HPDE6-E6E7 (cell line): ENCODE results near the gene ZBTB7C.

ENCODE experiments used
- DNase-seq: peaks from one replicate; pipeline ENCODE4 v3.0.0; 2011; ENCODE audit warnings: missing footprints; ENCODE audit errors: extremely low spot score

The ZBTB7C gene

GRCh38 chr18:48418539-48419276 is 9.5 kb upstream of the ZBTB7C start:
- no peak for DNase-seq

- DNase-seq = no peak
Observed at GRCh38 chr18:48417985-48418384, 8.8 kb upstream of the ZBTB7C start.

- no peak for DNase-seq
Observed at GRCh38 chr18:48413342-48413741, 4.2 kb upstream of the ZBTB7C start.

GRCh38 chr18:48412339-48412929 is 3.3 kb upstream of the ZBTB7C start:
- no peak for DNase-seq

GRCh38 chr18:48410095-48410920 is 1.1 kb upstream of the ZBTB7C start:
- DNase-seq = peak; percentile 80

DNA sequence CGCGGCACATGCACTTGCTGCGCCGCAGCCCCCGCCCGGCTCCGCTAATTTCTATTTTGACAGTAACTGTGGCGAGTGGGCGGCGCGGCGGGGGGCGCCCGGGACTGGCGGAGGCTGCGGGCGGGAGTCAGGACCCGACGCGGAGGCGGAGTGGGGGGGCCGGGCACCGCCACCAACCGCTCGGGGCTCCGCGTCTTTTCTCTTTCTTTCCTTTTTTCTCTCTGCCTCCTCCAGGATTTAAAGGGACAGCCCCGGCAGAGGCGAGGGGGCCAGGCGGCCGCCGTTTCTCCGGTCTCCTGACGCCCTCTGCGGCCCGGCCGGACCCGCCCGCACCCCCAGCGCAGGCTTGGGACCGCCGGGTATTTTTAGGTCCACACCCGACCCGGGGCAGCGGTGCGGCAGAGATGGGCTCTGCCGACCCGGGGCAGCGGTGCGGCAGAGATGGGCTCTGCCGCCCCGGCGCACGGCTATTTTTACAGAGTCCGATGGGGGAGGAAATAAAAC is 460 bp upstream of the ZBTB7C start:
- DNase-seq = no peak

DNA sequence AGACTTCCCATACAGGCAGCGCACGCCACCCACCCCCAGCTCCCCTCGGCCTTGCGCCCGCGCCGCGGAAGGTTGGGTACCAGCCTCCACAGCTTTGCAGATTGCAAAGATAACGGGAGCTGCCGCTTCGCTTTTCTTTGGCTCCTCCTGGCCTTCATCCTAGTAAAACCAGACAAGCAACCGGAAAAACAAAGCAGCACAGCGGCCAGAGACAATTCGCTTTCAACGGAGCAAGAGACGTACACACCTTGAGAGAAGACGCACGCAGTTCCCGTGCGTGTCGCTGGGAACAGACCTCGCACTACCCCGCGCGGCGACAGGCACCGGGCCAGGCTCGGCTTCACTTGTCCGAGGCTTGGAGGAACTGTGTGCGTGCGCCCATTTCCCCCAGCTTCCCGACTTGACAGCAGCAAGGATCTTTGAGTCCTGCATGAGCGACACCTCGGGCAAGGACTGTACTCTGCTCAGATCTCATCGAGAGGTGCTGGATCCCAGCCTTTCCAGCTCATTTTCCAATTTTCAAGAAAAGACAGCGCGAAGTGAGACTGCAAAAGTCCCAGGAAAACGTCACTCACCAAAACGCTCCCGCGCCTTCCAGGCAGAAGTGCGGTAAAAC is 964 bp downstream of the ZBTB7C start:
- DNase-seq = no peak

GRCh38 chr18:48407358-48407757 is 1.8 kb downstream of the ZBTB7C start:
- no peak for DNase-seq

- no peak for DNase-seq
Observed at GRCh38 chr18:48405978-48406377, 3.2 kb downstream of the ZBTB7C start.

DNA sequence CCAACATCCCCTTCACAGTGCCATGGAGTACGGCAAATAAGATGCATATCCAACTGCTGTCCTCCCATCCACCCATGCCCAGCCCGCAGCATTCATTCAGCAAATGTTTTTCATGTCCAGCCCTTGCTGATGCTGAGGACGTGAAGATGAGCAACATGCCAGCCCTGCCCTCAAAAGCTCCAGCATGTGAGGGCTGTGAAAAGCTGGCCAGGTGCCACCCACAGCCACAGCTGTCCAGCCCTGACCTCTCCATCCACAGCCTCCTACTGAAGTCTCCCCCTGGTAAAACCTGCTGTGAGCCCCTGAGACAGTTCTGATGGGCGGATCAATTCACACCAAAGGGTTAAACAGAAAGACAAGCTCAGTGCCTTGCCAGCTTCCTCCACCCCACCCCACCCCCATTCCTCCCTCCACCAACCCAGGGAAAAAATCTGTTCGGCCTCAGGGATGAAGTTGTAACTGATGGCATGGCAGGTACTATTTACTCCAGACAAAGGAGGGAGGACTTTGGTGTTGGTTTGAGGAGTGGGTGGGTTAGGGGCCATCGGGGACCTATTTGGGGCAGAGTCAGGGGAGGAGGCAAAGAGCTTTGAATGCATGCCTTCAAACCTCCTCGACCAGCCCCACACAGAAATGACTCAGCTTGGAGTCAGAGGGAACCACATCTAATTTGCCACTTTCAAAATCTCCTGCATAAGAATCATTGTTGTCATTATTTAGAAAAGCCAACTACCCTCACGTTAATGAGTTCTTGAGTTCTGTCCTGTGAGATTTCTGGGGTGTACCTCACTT is 4.3 kb downstream of the ZBTB7C start:
- DNase-seq = no peak

DNA sequence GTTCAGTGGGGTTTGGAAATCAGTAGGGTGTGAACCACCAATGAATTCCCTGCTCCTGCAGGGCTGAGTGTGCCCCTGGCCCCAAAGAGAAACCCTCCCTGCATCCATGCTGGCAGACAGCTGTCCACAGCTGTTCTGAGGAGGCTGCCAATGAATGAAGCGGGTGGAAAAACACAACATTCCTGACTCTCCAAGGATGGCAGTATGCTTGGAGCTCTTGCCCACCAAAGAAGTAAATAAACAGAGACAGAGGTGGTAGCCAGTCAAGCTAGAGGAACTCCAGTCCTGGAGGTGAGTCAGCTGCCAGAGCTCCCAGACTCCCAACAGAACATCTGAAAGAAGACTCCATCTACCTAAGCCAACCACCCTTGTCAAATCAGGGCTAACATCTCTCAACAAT is 6.2 kb downstream of the ZBTB7C start:
- DNase-seq = no peak

GRCh38 chr18:48399303-48400075 is 9.7 kb downstream of the ZBTB7C start:
- DNase-seq = no peak

- no peak for DNase-seq
Observed at GRCh38 chr18:48398074-48398473, 11.1 kb downstream of the ZBTB7C start.

GRCh38 chr18:48397021-48397420 is 12.2 kb downstream of the ZBTB7C start:
- no peak for DNase-seq

GRCh38 chr18:48396561-48396960 is 12.6 kb downstream of the ZBTB7C start:
- no peak for DNase-seq

- DNase-seq = no peak
Observed at GRCh38 chr18:48395646-48396045, 13.5 kb downstream of the ZBTB7C start.

DNA sequence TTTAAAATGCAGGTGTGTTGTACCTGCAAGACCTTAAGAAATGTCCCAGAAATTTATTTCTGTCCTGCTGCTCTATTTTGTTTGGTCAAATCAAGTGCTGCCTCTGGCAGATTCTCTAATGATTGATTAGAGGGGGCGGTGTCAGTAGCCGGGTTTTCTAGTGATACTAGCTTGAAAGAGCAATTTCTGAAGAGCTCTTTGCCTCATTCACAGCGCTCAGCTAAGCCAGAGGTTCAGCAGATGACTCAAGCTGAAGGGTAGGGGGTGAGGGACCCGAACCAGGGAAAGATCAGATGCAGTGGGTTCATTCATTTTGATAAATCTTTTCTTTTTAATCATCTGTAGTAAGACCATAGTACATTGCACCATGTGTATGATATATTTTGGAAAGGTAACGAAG is 15.0 kb downstream of the ZBTB7C start:
- DNase-seq = no peak

- no peak for DNase-seq
Observed at GRCh38 chr18:48393776-48394175, 15.4 kb downstream of the ZBTB7C start.

GRCh38 chr18:48393170-48393569 is 16.0 kb downstream of the ZBTB7C start:
- DNase-seq = no peak

DNA sequence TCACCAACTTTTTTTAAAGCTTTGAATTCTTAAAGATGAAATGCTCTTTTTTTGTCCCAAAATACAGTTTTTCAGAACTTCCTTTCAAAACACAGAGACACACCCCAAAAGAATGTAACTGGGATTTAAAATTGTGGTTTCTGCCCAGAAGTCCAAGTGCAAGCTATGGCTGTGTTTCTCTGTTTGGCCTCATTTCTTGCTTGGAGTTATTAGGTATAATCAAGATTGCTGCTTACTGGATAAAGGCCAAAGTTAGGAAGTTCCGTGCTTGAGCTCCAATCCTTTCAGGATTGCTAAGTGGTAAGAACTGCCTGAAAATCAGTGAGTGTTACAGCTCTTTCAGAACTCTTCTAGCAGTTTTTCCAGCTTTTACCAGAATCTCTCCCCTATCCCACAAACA is 16.9 kb downstream of the ZBTB7C start:
- no peak for DNase-seq

- no peak for DNase-seq
Observed at GRCh38 chr18:48391868-48392267, 17.3 kb downstream of the ZBTB7C start.
